OCI-LY3 (cell line): ENCODE results near the gene CALU.

ENCODE experiments used
- H2AFZ ChIP-seq: fragments of 200-600, 300-600 bp; shearing (Covaris generic); 2 replicates; pipeline ENCODE4 v1.6.0; 2014; ENCODE audit warnings: antibody characterized with exemption, low read depth, low read length
- H3K27ac ChIP-seq: fragments of 200-600, 300-600 bp; sonication (generic); 2 replicates; pipeline ENCODE4 v1.5.1; 2014; ENCODE audit warnings: mild to moderate bottlenecking, low read length, moderate library complexity, mixed read lengths
- H3K27me3 ChIP-seq: fragments of 200-600, 300-600 bp; sonication (generic); 2 replicates; pipeline ENCODE4 v1.6.1; 2014; ENCODE audit warnings: low read depth, low read length, mixed read lengths
- H3K36me3 ChIP-seq: fragments of 200-600, 300-600 bp; sonication (generic); replicated peaks from 2 replicates; pipeline ENCODE3; 2014; ENCODE audit warnings: low read depth, low read length, mixed read lengths
- H3K4me1 ChIP-seq: fragments of 300-600, 200-600 bp; sonication (generic); 2 replicates; pipeline ENCODE4 v1.6.1; 2014; ENCODE audit warnings: low read length, mixed read lengths
- H3K4me2 ChIP-seq: fragments of 200-600, 300-600 bp; sonication (generic); 2 replicates; pipeline ENCODE4 v1.6.1; 2014; ENCODE audit warnings: low read length, mixed read lengths
- H3K4me3 ChIP-seq: fragments of 300-600, 200-600 bp; sonication (generic); 2 replicates; pipeline ENCODE4 v1.5.1; 2014; ENCODE audit warnings: antibody characterized with exemption, mild to moderate bottlenecking, low read length, moderate library complexity
- H3K79me2 ChIP-seq: fragments of 300-600, 200-600 bp; shearing (Covaris generic); 2 replicates; pipeline ENCODE4 v1.6.1; 2014; ENCODE audit warnings: mild to moderate bottlenecking, low read length, mixed read lengths
- H3K9ac ChIP-seq: fragments of 300-600, 200-600 bp; shearing (Covaris generic); 2 replicates; pipeline ENCODE4 v1.6.0; 2014; ENCODE audit warnings: mild to moderate bottlenecking, low read length, moderate library complexity
- H3K9me3 ChIP-seq: fragments of 200-600, 300-600 bp; shearing (Covaris generic); 2 replicates; pipeline ENCODE4 v1.6.1; 2014; ENCODE audit warnings: low read length, mixed read lengths; ENCODE audit not compliant: insufficient read depth
- H4K20me1 ChIP-seq: fragments of 200-600, 300-600 bp; sonication (generic); 2 replicates; pipeline ENCODE4 v1.6.1; 2016; ENCODE audit warnings: low read length, mixed read lengths; ENCODE audit not compliant: insufficient read depth
- CTCF ChIP-seq: fragments of 200-600, 300-600 bp; sonication (generic); IDR thresholded peaks from 2 replicates; pipeline ENCODE4 v1.5.1; 2014; ENCODE audit warnings: antibody characterized with exemption, low read length, low read depth
- EZH2phosphoT487 ChIP-seq: fragments of 200-600 bp; shearing (Covaris generic); IDR thresholded peaks from 2 replicates; pipeline ENCODE4 v1.6.1; 2018; ENCODE audit warnings: antibody characterized with exemption, mixed run types, low read depth

CALU gene

GRCh38 chr7:128701062-128701785, 37.9 kb upstream of the CALU start:
- Histone ChIP-seq H3K4me2 (no peak overlapping the region), H3K9ac (no peak overlapping the region), H3K79me2 (no peaks in the 10 kb centered on the region), H3K36me3 (no peaks in the 10 kb centered on the region), H3K4me3 (no peak overlapping the region), H3K4me1 (peaks cover 6% of the 10 kb centered on the region; the same call in 1 of the 2 replicates), H3K9me3 (peaks cover 3% of the 10 kb centered on the region; the same call in 1 of the 2 replicates), H2AFZ (no peak overlapping the region), H3K27ac (no peak overlapping the region), H4K20me1 (no peaks in the 10 kb centered on the region), H3K27me3 (no peaks in the 10 kb centered on the region)
- TF ChIP-seq CTCF: no peak
- no peak for TF ChIP-seq EZH2phosphoT487

- Histone ChIP-seq H3K4me2 (no peak overlapping the region), H3K79me2 (no peaks in the 10 kb centered on the region), H4K20me1 (no peaks in the 10 kb centered on the region), H3K36me3 (no peaks in the 10 kb centered on the region), H3K9ac (no peak overlapping the region), H3K4me3 (no peak overlapping the region), H3K27ac (no peak overlapping the region), H3K4me1 (no peaks in the 10 kb centered on the region; the same call in 1 of the 2 replicates), H3K27me3 (no peaks in the 10 kb centered on the region), H2AFZ (no peak overlapping the region), H3K9me3 (peaks cover 3% of the 10 kb centered on the region; the same call in 1 of the 2 replicates)
- TF ChIP-seq EZH2phosphoT487: no peak
Measured at GRCh38 chr7:128703609-128704241, 35.4 kb upstream of the CALU start.

GRCh38 chr7:128705891-128706333, 33.2 kb upstream of the CALU start:
- no peak overlapping the region for H3K4me2 ChIP-seq
- H3K27me3 ChIP-seq: no peaks in the 10 kb centered on the region
- no peaks in the 10 kb centered on the region for H4K20me1 ChIP-seq
- no peak overlapping the region for H3K9ac ChIP-seq
- H3K36me3 ChIP-seq: no peaks in the 10 kb centered on the region
- H3K9me3 ChIP-seq: 0 out of 2 replicates have a peak, but pooled peaks cover under 1% of the 10 kb centered on the region
- no peaks in the 10 kb centered on the region; the same call in 1 of the 2 replicates for H3K4me1 ChIP-seq
- no peak for TF ChIP-seq EZH2phosphoT487
- TF ChIP-seq CTCF: no peak
- H3K4me3 ChIP-seq: no peak overlapping the region
- H3K79me2 ChIP-seq: no peaks in the 10 kb centered on the region
- H2AFZ ChIP-seq: no peak overlapping the region
- no peak overlapping the region for H3K27ac ChIP-seq

- Histone ChIP-seq H3K27me3 (no peaks in the 10 kb centered on the region), H3K36me3 (no peaks in the 10 kb centered on the region), H3K4me1 (no peaks in the 10 kb centered on the region), H3K4me3 (no peak overlapping the region), H2AFZ (no peak overlapping the region), H3K27ac (no peak overlapping the region), H3K9ac (no peak overlapping the region), H3K9me3 (no peaks in the 10 kb centered on the region), H3K4me2 (no peak overlapping the region), H4K20me1 (no peaks in the 10 kb centered on the region), H3K79me2 (no peaks in the 10 kb centered on the region)
- TF ChIP-seq CTCF: no peak
Measured at GRCh38 chr7:128707752-128708151, 31.4 kb upstream of the CALU start.
